K562 (cell line): Measurements from ENCODE around the gene RNASEH2A. TPM values are rescaled to one million over a fixed set of nuclear protein-coding genes. Genes with fewer than 3 reads are reported as not detected.

Experiments used
- CCNT2 ChIP-seq: IDR thresholded peaks from 2 replicates; pipeline ENCODE4 v1.6.1; 2011; ENCODE audit warnings: borderline replicate concordance, low read depth, mild to moderate bottlenecking, moderate library complexity, mixed read lengths, low read length; ENCODE audit not compliant: insufficient read length; ENCODE audit errors: extremely low read depth
- HNRNPUL1 ChIP-seq: fragments of 200-400 bp; formaldehyde crosslinking; IDR thresholded peaks from 2 replicates; pipeline ENCODE4 v1.6.1; 2017; ENCODE audit warnings: low read length
- MYC ChIP-seq, 2 experiments: fragments of 250-450 bp in 1 of 2; sonication (Bioruptor Pico) in 1 of 2; IDR thresholded peaks; 2 replicates each; pipeline versions ENCODE4 v1.5.1 to v1.6.1; 2012 to 2021; ENCODE audit warnings: low read depth in 2 of 2, borderline replicate concordance in 1 of 2, improper control_type of control experiment in 1 of 2, low read length in 1 of 2, mild to moderate bottlenecking in 1 of 2, moderate library complexity in 1 of 2
- PML ChIP-seq: IDR thresholded peaks from 2 replicates; pipeline ENCODE4 v1.6.1; 2012; ENCODE audit warnings: low read length, inconsistent platforms
- POLR2B ChIP-seq: fragments of 450-650 bp; IDR thresholded peaks from 2 replicates; pipeline ENCODE4 v1.6.1; 2018; ENCODE audit warnings: low read depth; ENCODE audit not compliant: partially characterized antibody
- RBM22 ChIP-seq: fragments of 200-400 bp; formaldehyde crosslinking; IDR thresholded peaks from 2 replicates; pipeline ENCODE4 v1.6.1; 2018; ENCODE audit warnings: low read length, low read depth; ENCODE audit not compliant: poor library complexity, severe bottlenecking
- RUNX1 ChIP-seq: sonication (generic); IDR thresholded peaks from 2 replicates; pipeline ENCODE4 v1.6.1; 2016; ENCODE audit warnings: antibody characterized with exemption, low read depth
- SOX6 ChIP-seq: fragments of 450-650 bp; IDR thresholded peaks from 2 replicates; pipeline ENCODE4 v1.6.1; 2014; ENCODE audit warnings: mild to moderate bottlenecking
- ZNF583 ChIP-seq: fragments of 250-450 bp; sonication (Bioruptor Pico); IDR thresholded peaks from 2 replicates; pipeline ENCODE4 v1.4.0; 2020
- polyA plus RNA-seq, 8 experiments: library from polyadenylated mRNA; depleted of rRNA in 4 of 8; stranded (reverse) in 5 of 8; unstranded in 3 of 8; fragments of >200 nt; fragmentation: Nextera tagmentation in 2 of 8; fragmentation: Illumina TruSeq in 1 of 8; extraction: Ambion mirVana in 2 of 8; extraction: Trizol in 1 of 8; gene quantifications; 2 replicates each; pipeline versions ENCODE4 v1.2.1 to v1.2.3, GENCODE V29; 2011 to 2014; ENCODE audit warnings: inconsistent platforms in 1 of 8, missing spikeins in 1 of 8
- total RNA-seq, 7 experiments: library from RNA; depleted of rRNA in 6 of 7; stranded (reverse); fragments of >200 nt in 6 of 7; fragmentation: Illumina TruSeq in 2 of 7; extraction: Trizol in 2 of 7; gene quantifications; 2 replicates each; pipeline versions ENCODE4 v1.2.1 to v1.2.3, GENCODE V29; 2011 to 2021; ENCODE audit warnings: low replicate concordance in 1 of 7
- TF ChIP-seq, protein P1 (sequence below): fragments of 450-650 bp; formaldehyde crosslinking; IDR thresholded peaks from 2 replicates; pipeline ENCODE4 v1.4.0; 2022; ENCODE audit warnings: missing genetic modification characterization
- TF ChIP-seq, protein P2 (sequence below), 3 experiments: fragments of 200-800 bp in 1 of 3; sonication (Bioruptor generic) in 1 of 3; sonication (generic) in 1 of 3; formaldehyde crosslinking in 1 of 3; IDR thresholded peaks; 2 replicates each; pipeline versions ENCODE4 v1.6.1 to v1.8.0; 2016 to 2022; ENCODE audit warnings: mild to moderate bottlenecking in 2 of 3, missing compliant biosample characterization in 2 of 3, missing genetic modification characterization in 2 of 3, missing genetic modification reagents in 1 of 3

Gene RNASEH2A
- total and polyA plus RNA-seq, 9 of the 15 experiments (the other 6 are each of a cell fraction or from before 2014, with no cell fraction given), result 22.3 to 78.0 (median 61.7) TPM

GRCh38 chr19:12784871-12785430 lies 21.4 kb upstream of the RNASEH2A start (continued):
- TF ChIP-seq, protein P1, sequence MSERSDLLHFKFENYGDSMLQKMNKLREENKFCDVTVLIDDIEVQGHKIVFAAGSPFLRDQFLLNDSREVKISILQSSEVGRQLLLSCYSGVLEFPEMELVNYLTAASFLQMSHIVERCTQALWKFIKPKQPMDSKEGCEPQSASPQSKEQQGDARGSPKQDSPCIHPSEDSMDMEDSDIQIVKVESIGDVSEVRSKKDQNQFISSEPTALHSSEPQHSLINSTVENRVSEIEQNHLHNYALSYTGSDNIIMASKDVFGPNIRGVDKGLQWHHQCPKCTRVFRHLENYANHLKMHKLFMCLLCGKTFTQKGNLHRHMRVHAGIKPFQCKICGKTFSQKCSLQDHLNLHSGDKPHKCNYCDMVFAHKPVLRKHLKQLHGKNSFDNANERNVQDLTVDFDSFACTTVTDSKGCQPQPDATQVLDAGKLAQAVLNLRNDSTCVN, result peak; percentile 93
- no peak for TF ChIP-seq RBM22
- TF ChIP-seq SOX6, result no peak
- no peak for TF ChIP-seq POLR2B
- TF ChIP-seq ZNF583 (CRISPR knock-in tag), result no peak
- no peak for TF ChIP-seq CCNT2
- TF ChIP-seq, protein P2, sequence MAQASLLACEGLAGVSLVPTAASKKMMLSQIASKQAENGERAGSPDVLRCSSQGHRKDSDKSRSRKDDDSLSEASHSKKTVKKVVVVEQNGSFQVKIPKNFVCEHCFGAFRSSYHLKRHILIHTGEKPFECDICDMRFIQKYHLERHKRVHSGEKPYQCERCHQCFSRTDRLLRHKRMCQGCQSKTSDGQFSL (CRISPR knock-in tag; IDR thresholded peaks at IDR 0.05), result no peak
- TF ChIP-seq, protein P2 (tag; IDR thresholded peaks at IDR 0.05), result 0 out of 4 replicates have a peak, but pooled peaks of 1 of the 2 experiments have one; percentile 29
- TF ChIP-seq HNRNPUL1, result no peak
- peak; percentile 44; the same call in 1 of the 2 replicates for TF ChIP-seq RUNX1
- no peak for TF ChIP-seq MYC (IDR thresholded peaks at IDR 0.05; ENCODE audit: low read depth, low read length)
- TF ChIP-seq MYC (CRISPR knock-in tag; IDR thresholded peaks at IDR 0.05; ENCODE audit: borderline replicate concordance, low read depth), result no peak
- TF ChIP-seq PML, result no peak
